GM12878 (cell line): Measurements from ENCODE around the gene LY9. TPM values are rescaled to one million over a fixed set of nuclear protein-coding genes. Genes with fewer than 3 reads are reported as not detected.

Experiments
- CHD4 ChIP-seq: fragments of 200-600 bp; sonication (generic); IDR thresholded peaks from 2 replicates; pipeline ENCODE4 v1.6.1; 2016; ENCODE audit warnings: mild to moderate bottlenecking
- EED ChIP-seq: sonication (generic); IDR thresholded peaks from 2 replicates; pipeline ENCODE4 v1.6.1; 2016; ENCODE audit warnings: antibody characterized with exemption, low read depth
- HDGF ChIP-seq: fragments of 450-650 bp; IDR thresholded peaks from 2 replicates; pipeline ENCODE4 v1.6.1; 2016; ENCODE audit warnings: antibody characterized with exemption
- IKZF1 ChIP-seq: fragments of 450-650 bp; conservative IDR thresholded peaks from 2 replicates; pipeline ENCODE4 v1.6.1; 2017; ENCODE audit warnings: antibody characterized with exemption, mild to moderate bottlenecking
- JUNB ChIP-seq: IDR thresholded peaks from 2 replicates; pipeline ENCODE4 v1.6.1; 2016; ENCODE audit warnings: antibody characterized with exemption, mild to moderate bottlenecking
- NR2C1 ChIP-seq: fragments of 450-650 bp; IDR thresholded peaks from 2 replicates; pipeline ENCODE4 v1.6.1; 2017; ENCODE audit warnings: antibody characterized with exemption, mild to moderate bottlenecking, moderate library complexity
- PAX5 ChIP-seq: IDR thresholded peaks from 2 replicates; pipeline ENCODE4 v1.6.1; 2011; ENCODE audit warnings: low read depth, low read length, borderline replicate concordance
- PKNOX1 ChIP-seq: fragments of 450-650 bp; IDR thresholded peaks from 2 replicates; pipeline ENCODE4 v1.6.1; 2016; ENCODE audit warnings: mild to moderate bottlenecking
- POLR2AphosphoS5 ChIP-seq: IDR thresholded peaks from 2 replicates; pipeline ENCODE4 v1.6.1; 2011; ENCODE audit warnings: mild to moderate bottlenecking, low read length, inconsistent platforms
- USF1 ChIP-seq: IDR thresholded peaks from 2 replicates; pipeline ENCODE4 v1.6.1; 2011; ENCODE audit warnings: borderline replicate concordance, low read depth, mild to moderate bottlenecking, moderate library complexity, mixed read lengths, low read length; ENCODE audit not compliant: insufficient read depth; ENCODE audit errors: extremely low read length
- USF2 ChIP-seq: IDR thresholded peaks from 2 replicates; pipeline ENCODE4 v1.6.1; 2011; ENCODE audit warnings: low read depth, low read length, improper control_type of control experiment, borderline replicate concordance
- polyA plus RNA-seq, 11 experiments: library from polyadenylated mRNA; depleted of rRNA in 4 of 11; unstranded in 6 of 11; stranded (reverse) in 5 of 11; fragments of >200 nt; fragmentation: Nextera tagmentation in 4 of 11; fragmentation: Illumina TruSeq in 1 of 11; extraction: Ambion mirVana in 4 of 11; extraction: Trizol in 1 of 11; gene quantifications; 1 replicate in 1 of 11; 2 replicates in 10 of 11; pipeline versions ENCODE4 v1.2.1 to v1.2.3, GENCODE V29; 2011 to 2016; ENCODE audit warnings: inconsistent platforms in 2 of 11, missing spikeins in 2 of 11, low read depth in 1 of 11
- total RNA-seq, 4 experiments: library from RNA; depleted of rRNA in 3 of 4; stranded (reverse); fragments of >200 nt in 3 of 4; fragmentation: Illumina TruSeq in 1 of 4; extraction: Trizol in 1 of 4; gene quantifications; 2 replicates each; pipeline versions ENCODE4 v1.2.1 to v1.2.3, GENCODE V29; 2013 to 2021
- TF ChIP-seq, protein P1 (sequence below): fragments of 450-650 bp; IDR thresholded peaks from 2 replicates; pipeline ENCODE4 v1.6.1; 2014; ENCODE audit warnings: mild to moderate bottlenecking

LY9 gene
- total and polyA plus RNA-seq, 10 of the 15 experiments (the other 5 are each of a cell fraction or from before 2014, with no cell fraction given) = 2.7 to 12.5 (median 9.0) TPM

DNA sequence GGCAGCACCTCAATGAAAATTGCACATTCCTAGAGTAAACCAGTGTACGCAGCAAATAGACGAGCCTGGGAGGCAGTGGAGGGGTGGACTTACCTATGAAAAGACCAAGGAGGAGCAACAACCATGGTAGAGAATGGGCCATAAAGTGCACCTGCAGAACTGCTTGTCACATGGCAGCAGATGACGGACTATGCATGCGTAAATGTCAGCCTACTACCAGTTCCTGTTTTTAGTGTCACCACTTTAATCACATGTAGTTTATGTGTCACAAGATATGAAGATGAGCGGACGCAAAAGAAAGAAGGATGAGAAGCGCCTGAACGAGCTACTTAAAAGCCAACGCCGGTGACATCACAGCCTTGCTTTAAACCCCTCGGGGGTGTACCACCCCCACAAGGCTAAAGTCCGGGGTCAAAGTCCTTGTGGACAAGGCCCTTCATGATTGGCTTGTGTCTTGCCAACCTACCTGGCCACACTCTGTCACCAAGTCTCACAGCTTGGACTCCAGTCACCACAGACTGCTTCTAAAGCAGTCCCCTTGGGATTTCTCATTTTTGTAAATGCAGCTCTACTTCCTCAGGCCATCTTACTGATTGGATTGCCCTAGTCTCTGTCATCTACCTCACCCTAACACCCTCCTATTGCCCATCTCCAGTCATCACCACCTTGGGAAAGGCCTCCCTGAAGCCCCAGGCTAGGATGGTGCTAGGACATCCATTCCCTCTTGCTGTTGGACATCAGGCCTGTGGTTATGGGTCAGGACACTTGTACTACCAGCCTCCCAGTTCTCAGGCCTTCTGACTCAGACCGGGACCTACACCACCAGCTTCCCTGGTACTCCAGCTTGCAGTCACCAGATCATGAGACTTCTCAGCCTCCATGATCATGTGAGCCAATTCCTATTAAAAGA, 6.0 kb upstream of the LY9 start (continued):
- TF ChIP-seq USF2 (peak; percentile 63; the same call in 1 of the 2 replicates), POLR2AphosphoS5 (peak; percentile 56; the same call in 1 of the 2 replicates), PKNOX1 (peak; percentile 83), HDGF (peak; percentile 88), EED (peak; percentile 41; the same call in 1 of the 2 replicates), CHD4 (no peak), USF1 (peak; percentile 55), IKZF1 (peak; percentile 92), NR2C1 (peak; percentile 53), JUNB (peak; percentile 49), PAX5 (peak; percentile 77; the same call in 1 of the 2 replicates)
- TF ChIP-seq, protein P1, sequence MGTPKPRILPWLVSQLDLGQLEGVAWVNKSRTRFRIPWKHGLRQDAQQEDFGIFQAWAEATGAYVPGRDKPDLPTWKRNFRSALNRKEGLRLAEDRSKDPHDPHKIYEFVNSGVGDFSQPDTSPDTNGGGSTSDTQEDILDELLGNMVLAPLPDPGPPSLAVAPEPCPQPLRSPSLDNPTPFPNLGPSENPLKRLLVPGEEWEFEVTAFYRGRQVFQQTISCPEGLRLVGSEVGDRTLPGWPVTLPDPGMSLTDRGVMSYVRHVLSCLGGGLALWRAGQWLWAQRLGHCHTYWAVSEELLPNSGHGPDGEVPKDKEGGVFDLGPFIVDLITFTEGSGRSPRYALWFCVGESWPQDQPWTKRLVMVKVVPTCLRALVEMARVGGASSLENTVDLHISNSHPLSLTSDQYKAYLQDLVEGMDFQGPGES = no peak
